HG03565 (cell line): ENCODE data around the gene PTPRG.

ENCODE experiments used
- ATAC-seq: cut with Tn5 transposase; IDR thresholded peaks from one replicate; pipeline ENCODE4 v1.9.1; 2021; ENCODE audit warnings: mild to moderate bottlenecking, moderate library complexity; ENCODE audit not compliant: unreplicated experiment

Gene PTPRG

GRCh38 chr3:62125380-62125779, 564.0 kb downstream of the PTPRG start:
- no peak for ATAC-seq

DNA sequence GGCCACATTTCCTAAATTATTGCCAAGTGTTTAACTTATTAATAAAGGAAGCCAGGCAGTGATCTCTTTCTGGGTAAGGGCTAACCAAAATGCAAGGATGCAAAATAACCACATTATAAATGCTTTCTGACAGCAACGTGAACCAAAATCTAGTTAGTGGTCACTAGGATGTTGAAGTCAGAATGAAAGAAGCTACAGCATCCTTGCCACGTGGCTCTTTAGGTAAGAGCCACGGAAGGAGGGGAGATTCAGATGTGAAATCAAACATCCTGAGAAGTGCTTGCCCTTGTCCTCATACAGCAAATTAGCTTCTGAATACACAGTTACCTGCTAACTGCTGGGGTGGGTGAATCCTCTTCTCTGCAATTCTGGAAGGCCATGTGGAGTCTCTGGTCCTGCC, 565.7 kb downstream of the PTPRG start:
- ATAC-seq = no peak

GRCh38 chr3:62128051-62128450, 566.7 kb downstream of the PTPRG start:
- ATAC-seq = no peak

DNA sequence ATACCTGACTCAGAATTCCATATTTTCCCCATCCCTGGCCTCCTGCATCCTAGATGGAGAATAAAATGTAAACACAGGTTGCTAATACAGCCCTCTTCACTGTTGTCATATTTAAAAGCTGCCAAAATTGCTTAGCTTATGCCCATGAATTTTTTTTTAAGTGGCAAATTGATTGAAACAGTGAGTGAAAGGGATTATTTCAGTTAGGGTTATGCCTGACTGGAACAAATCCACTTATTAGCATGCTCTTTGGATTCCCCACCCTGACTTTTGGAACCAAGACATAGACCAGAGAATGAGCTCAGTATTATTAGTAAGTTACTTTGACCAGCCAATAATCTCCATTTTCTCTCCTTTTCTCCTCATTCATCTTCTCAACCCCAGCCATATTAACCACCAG, 567.3 kb downstream of the PTPRG start:
- ATAC-seq = no peak

- ATAC-seq = no peak
Observed at GRCh38 chr3:62131050-62131449, 569.7 kb downstream of the PTPRG start.

DNA sequence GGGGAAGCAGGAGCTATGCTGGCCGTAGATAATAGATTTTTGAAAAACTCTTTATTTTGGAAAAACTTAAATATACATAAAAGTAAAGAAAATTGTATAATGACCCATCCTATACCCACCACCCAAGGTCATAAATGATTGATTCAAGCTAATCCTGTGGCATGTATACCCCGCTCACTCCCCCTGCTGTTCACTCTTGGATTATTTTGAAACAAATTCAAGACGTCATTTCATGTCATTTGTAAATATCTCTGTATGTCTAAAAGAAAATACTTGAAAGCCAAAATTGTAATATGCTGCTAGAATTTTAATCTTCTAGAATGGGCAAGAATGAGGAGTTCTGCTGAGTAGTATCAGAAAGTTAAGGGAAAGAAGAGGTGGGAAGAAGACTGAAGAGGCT, 570.2 kb downstream of the PTPRG start:
- ATAC-seq = no peak

GRCh38 chr3:62132027-62132602, 570.7 kb downstream of the PTPRG start:
- no peak for ATAC-seq

- ATAC-seq = no peak
Observed at GRCh38 chr3:62133015-62133414, 571.6 kb downstream of the PTPRG start.

DNA sequence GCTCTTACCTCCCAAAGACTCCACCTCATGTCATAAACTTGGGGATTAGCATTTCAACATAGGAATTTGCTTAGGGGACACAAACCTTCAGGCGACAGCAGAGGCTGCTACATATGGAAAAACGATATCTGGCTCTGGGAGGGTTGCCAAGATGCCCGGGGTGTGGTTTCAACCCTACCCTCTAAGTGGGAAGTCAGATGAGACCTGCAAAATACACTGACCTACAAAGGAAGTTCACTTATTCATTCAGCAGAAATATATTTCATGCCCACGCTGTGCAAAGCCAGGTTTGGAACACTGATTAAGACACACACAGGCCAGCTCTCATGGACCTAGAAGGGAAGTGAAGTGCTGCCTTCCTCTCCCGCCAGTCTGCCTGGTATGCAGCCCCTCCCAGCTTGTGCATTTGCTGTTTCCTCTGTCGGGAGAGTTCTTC, 572.7 kb downstream of the PTPRG start:
- no peak for ATAC-seq

DNA sequence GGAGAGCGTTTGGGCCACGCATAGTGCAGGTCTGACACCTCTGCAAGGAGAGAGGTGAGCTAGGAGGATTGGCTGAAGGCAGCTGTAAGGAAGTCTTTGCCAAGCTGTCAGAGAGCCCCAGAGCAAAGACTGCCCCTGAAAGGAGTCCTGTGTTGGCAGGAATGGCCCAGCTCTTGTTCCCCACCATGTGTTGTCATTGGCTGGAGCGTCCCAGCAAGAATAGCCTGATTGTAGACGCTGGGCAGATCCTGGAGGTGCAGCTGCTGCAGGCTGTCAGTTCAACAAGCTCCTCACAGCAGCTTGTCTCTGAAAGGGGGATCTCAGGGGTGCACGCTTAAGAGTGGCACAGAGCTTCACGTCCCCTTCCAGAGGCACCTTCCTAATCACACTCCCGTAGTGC, 574.4 kb downstream of the PTPRG start:
- no peak for ATAC-seq

- no peak for ATAC-seq
Observed at GRCh38 chr3:62139957-62140356, 578.6 kb downstream of the PTPRG start.

- no peak for ATAC-seq
Observed at GRCh38 chr3:62142331-62143085, 581.1 kb downstream of the PTPRG start.

GRCh38 chr3:62143843-62144450, 582.6 kb downstream of the PTPRG start:
- no peak for ATAC-seq

- ATAC-seq = no peak
Observed at GRCh38 chr3:62144482-62144881, 583.1 kb downstream of the PTPRG start.

DNA sequence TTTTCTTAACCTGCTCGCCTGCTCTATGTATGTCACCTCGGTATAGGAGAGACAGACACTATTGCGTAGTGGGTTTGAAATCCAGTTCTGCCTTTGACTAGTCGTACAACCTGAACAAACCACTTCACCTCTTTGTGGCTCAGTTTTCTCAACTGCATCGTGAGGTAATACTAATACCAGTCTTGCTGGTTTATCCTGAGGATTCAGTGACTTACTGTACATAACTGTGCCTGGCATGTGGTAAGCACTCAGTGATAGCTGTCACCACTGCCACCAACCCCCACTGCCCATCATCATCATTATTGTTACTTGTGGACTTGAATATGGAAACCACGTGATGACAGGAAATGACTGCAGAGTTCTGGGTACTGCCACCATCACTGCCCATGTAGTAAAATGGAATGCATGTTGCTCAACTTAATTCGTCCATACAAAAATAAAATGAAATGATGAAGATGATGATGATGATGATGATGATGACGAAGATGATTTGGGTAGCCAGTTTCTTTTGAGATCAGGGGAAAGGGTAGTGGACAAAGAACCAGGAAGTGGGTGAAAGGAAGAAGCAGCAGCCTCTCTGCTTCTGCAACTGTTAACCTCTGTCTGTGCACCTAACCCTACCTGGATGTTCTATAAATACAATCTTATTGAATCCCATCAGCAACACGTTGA, 583.9 kb downstream of the PTPRG start:
- no peak for ATAC-seq

- no peak for ATAC-seq
Observed at GRCh38 chr3:62149539-62149938, 588.2 kb downstream of the PTPRG start.

DNA sequence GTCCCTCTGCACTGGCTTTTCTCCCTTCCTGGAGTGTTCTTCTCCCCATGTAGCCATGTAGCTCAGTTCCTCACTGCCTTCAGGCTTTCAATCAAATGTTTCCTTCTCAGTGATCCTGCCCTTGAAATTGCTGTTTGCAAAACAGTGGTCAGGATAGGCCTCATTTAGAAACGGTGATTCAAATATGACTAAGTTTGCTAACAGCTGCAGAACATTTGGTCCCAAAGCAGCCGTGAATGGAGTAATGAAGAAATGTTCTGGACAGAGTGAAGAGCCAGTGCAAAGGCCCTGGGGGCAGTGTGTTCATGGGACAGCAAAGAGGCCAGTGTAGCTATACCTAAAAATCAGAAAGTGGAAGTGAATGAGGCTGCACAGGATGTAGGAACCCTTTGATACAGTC, 588.6 kb downstream of the PTPRG start:
- no peak for ATAC-seq

DNA sequence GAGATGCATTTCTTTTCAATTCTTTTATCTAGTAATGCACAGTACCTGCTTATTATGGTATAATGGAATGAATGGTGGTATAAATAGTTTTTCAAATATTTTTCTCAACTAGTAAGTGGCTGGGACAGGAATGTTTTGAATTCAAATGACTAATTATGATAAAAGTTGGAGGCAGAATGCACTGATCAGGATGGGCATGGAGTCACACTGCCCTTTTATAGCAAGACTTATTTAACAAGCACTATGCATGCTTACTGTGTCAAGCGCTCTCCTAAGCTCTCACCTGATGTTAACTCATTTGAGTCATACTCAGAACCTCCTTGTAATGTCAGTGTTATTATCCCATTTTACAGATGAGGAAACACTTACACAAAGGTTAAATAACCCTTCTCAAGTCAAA, 590.2 kb downstream of the PTPRG start:
- no peak for ATAC-seq

DNA sequence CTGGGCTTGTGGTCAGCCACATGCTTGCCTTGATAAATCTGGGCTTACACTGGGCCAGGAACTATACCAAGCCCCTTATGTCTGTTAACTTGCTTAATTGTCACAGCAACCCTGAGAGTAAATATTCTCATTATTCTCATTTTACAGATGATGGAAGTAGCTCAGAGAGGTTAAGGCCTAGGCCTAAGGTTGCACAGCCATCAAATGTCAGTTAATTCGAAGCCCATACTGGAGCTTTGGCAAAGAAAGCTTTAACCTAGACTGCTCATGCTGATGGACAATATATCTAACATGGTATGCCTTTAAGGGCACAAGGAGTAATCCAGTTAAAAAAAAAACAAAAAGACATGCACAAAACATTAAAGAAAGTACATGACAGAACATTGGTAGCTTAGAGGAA, 591.9 kb downstream of the PTPRG start:
- no peak for ATAC-seq

GRCh38 chr3:62154457-62155148, 593.2 kb downstream of the PTPRG start:
- ATAC-seq = no peak

DNA sequence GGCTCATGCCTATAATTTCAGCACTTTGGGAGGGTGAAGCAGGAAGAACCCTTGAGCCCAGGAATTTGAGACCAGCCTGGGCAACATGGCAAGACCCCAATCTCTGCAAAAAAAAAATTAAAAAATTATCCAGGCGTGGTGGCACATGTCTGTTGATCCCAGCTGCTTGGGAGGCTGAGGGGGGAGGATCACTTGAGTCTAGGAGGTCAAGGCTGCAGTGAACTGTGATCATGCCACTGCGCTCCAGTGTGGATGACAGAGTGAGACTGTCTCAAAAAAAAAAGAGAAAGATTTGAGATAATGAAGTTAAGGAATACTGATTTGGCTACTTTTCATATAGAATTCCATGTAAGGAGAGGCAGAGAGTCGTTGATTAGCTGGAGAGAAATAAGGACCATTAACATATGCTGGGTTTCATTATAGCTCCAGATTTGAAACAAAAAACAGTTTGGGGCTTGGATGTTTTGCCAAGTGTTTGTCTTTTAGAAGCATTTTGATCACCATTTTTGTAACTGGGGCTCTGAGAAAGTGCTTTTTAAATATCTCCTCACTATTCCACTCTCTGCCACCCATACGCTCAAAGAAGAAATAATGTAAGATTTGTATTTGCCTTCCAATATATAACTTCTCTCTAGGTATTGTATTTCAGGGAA, 597.8 kb downstream of the PTPRG start:
- no peak for ATAC-seq
